ENCODE results near the gene SLIT1.

SLIT1 gene

DNA sequence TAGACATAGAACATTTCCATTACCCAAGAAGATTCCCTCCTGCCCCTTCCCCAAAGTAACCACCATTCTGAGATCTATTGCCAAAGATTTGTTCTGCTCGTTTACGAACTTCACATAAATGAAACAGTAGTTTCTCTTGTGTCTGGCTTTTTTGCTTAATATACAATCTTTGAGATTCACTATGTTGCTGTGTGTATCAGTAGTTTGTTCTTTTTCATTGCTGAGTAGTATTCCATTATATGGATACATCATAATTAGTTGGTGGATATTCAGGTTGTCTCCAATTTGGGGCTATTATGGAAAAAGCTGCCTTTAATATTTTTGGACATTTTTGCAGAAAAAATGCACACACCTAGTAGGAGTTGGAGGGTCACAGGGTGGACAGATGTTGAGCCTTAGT, 124.3 kb downstream of the SLIT1 start:
- no peak for DNase-seq (ENCODE audit: low read depth in 2 of 2)
- TF ChIP-seq, protein P1, sequence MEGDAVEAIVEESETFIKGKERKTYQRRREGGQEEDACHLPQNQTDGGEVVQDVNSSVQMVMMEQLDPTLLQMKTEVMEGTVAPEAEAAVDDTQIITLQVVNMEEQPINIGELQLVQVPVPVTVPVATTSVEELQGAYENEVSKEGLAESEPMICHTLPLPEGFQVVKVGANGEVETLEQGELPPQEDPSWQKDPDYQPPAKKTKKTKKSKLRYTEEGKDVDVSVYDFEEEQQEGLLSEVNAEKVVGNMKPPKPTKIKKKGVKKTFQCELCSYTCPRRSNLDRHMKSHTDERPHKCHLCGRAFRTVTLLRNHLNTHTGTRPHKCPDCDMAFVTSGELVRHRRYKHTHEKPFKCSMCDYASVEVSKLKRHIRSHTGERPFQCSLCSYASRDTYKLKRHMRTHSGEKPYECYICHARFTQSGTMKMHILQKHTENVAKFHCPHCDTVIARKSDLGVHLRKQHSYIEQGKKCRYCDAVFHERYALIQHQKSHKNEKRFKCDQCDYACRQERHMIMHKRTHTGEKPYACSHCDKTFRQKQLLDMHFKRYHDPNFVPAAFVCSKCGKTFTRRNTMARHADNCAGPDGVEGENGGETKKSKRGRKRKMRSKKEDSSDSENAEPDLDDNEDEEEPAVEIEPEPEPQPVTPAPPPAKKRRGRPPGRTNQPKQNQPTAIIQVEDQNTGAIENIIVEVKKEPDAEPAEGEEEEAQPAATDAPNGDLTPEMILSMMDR (IDR thresholded peaks at IDR 0.05; ENCODE audit: low read depth, low read length) = no peak
- H3K4me3 ChIP-seq (replicated peaks in 1 of 2; ENCODE audit: low read depth in 2 of 2, low read length in 2 of 2) = no peak overlapping the region

DNA sequence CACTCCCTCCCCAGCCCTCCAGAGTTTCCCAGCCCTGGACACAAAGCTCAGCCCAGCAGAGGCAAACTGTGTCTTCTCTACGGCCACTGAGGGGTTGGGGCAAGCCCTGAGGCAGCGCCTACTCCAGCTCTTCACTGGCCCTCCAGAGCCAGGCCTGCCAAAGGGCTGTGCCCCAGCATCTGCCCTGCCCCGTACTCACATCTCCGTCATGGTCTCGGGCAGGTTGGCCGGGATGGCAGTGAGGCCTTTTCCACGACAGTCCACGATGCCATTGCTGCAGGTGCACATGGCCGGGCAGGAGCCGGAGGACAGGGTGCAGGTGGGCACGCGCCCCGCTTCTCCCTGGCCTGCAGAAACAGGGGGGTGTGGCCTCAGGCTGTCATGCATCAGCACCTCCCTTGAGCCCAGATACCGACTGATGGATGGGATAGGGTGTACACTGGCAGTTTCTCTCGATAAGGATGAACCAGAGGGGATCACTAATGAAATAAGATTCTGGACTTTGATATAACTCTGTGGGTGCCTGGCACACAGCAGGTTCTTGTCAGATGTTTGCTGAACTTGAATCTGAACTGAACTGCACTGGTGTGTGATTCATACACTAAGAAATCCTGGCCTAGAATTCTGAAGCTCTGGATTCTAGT, 125.2 kb downstream of the SLIT1 start:
- H3K4me3 ChIP-seq (replicated peaks in 1 of 2; ENCODE audit: low read depth in 2 of 2, low read length in 2 of 2) = no peak overlapping the region
- TF ChIP-seq, protein P1 (IDR thresholded peaks at IDR 0.05; ENCODE audit: low read depth, low read length) = no peak
- DNase-seq (ENCODE audit: low read depth in 2 of 2) = peak in 1 of 2 donors; percentile 3

DNA sequence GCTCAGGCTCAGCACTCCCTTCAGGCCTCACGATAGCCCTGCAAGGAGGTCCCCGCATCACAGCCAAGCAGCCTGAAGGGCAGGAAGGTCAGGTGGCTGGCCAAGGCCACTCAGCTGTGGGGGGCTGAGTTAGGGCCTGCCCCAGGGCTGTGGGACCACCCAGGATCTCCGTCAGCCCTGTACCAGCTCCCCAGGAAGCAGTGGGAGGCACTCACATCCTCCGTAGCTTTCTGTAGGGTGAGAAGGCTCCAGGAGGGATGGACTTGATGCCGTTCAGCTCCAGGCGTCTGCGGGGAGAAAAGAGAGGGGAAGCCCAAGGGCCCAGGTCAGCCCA, 125.9 kb downstream of the SLIT1 start:
- no peak for DNase-seq (ENCODE audit: low read depth in 2 of 2)
- TF ChIP-seq, protein P1 (IDR thresholded peaks at IDR 0.05; ENCODE audit: low read depth, low read length) = no peak
- no peak overlapping the region for H3K4me3 ChIP-seq (replicated peaks in 1 of 2; ENCODE audit: low read depth in 2 of 2, low read length in 2 of 2)

- TF ChIP-seq, protein P1 (IDR thresholded peaks at IDR 0.05; ENCODE audit: low read depth, low read length) = no peak
- H3K4me3 ChIP-seq (replicated peaks in 1 of 2; ENCODE audit: low read depth in 2 of 2, low read length in 2 of 2) = no peak overlapping the region
- DNase-seq (ENCODE audit: low read depth in 2 of 2) = no peak
Measured at GRCh38 chr10:97059006-97059871, 126.5 kb downstream of the SLIT1 start.

GRCh38 chr10:97058521-97058920, 127.2 kb downstream of the SLIT1 start:
- TF ChIP-seq, protein P1 (IDR thresholded peaks at IDR 0.05; ENCODE audit: low read depth, low read length) = no peak
- no peak overlapping the region for H3K4me3 ChIP-seq (replicated peaks in 1 of 2; ENCODE audit: low read depth in 2 of 2, low read length in 2 of 2)
- DNase-seq (ENCODE audit: low read depth in 2 of 2) = no peak

DNA sequence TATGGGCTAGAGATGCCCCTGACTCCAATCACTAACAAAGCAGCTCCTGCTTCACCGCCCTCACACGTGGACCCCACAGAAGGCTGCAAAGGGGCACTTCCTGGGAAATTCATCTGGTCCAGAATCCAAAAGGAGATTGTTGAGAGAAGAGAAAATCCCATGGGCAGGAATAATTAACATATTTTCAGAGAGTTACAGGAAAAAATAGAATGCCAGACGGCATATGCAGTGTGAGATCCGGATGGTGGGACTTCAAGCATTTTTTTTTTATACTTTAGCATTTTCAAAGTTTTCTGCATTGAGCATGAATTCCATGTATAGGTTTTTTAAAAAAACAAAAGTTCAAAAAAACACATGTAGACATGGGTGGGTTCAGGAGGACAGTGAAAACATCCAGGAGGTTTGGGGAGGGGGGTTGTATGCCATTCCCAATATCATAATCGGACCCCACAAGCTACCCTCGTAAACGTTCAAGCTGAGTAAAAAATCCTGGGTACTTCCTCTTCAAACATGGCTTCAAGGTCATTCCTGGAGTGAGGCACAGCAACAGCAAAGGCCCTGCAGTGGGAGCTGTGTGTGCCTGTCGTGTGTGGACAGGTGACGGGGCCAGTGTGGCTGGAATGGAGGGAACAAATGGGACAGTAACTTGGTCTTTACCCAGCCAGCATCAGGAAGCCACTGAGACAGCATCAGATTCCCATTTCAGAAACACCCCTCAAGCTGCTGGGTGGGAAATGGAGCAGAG, 128.1 kb downstream of the SLIT1 start:
- TF ChIP-seq, protein P1 (IDR thresholded peaks at IDR 0.05; ENCODE audit: low read depth, low read length) = no peak
- DNase-seq (ENCODE audit: low read depth in 2 of 2) = no peak
- no peak overlapping the region for H3K4me3 ChIP-seq (replicated peaks in 1 of 2; ENCODE audit: low read depth in 2 of 2, low read length in 2 of 2)
